DMS114 treated with DMSO at 0.1 percent for 48 hours (cell line): ENCODE measurements around the gene SYNRG.
A peak's percentile ranks its signal among the peaks of the same experiment; 100 is the strongest.
"Not testable (repeated sequence)": the region's sequence is repeated elsewhere in the genome, so short reads cannot be mapped to it uniquely, and the experiment has no call there.

Experiments
- DNase-seq: peaks from one replicate; lab custom pipeline; 2025; ENCODE audit not compliant: unreplicated experiment; lab: John Stamatoyannopoulos, UW

Gene SYNRG

DNA sequence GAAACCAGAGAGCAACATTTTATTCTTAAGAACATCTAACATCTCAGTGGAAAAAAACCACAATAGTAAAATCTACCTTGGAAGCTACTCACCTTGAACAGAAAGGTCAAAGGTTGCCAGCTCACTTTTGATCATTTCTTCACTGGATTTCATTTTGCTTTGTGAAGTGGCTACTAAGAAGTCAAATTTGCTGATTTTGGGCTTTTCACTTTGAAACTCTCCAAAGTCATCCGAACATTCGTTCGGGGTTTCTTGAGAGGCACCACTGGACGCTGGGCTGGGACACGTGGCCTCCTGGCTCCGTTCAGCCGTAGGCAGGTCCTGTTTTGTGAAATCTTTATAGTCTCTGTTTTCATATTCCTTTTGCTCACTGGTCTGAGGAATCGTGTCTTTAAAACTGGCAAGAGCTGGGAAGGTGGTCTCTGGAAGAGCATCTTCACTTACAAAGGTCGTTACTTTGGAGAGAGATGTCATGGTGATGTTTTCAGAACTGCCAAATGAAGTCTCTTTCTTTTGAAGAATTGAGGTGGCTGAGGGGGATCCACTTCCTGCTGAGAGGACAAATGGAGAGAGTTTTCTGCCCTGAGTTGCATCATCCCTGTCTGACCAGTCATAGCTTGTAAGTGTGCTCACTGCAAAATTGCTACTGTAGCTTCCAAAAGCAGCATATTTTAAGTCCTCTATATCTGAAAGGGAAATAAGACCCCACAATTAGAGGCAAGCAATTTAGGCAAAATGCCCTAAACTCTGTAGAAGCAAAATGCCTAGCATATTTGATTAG is 67.1 kb downstream of the SYNRG start:
- no peak for DNase-seq

DNA sequence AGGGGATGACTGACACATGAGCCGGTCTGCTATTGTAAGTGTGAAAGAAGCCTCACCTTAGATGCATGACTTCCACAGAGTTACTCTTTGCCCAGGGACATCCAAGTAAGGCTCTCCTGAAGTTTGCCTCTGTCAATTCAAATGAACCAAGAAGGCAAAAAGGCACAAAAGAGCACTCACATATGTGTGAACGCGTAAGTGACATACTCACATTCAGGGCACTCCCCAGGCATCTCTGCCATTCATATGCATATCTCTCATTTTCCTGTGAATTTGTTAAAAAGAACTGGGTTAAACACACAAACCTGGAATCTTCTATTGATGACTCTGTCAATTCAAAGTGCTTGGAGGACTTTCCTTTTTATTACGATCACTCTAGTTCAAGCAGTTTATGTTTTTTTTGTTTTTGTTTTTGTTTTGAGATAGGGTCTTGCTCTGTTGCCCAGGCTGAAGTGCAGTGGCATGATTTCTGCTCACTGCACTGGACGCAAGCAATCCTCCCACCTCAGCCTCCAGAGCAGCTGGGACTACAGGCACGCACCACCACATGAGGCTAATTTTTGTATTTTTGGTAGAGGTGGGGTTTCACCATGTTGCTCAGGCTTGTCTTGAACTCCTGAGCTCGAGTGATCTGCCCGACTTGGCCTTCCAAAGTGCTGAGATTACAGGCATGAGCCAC is 70.1 kb downstream of the SYNRG start:
- no peak for DNase-seq

DNA sequence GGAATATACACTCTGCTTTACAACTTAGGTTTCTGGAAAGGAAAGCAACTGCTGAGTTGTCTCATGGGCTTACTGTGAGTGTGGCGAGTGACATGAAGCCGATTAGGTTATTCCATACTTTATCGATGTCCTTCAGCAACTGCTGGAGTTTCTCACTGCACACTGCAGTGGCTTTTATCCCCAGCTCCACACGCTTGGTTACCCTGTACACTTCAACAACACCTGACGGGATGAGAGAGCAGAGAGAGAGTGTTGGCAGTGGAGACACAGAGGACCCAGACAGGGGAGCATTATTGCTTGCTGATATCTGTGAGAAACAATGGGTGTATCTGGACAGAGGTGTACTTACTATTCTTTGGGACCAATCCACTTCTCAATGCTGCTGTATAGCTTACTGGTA is 73.3 kb downstream of the SYNRG start:
- no peak for DNase-seq

DNA sequence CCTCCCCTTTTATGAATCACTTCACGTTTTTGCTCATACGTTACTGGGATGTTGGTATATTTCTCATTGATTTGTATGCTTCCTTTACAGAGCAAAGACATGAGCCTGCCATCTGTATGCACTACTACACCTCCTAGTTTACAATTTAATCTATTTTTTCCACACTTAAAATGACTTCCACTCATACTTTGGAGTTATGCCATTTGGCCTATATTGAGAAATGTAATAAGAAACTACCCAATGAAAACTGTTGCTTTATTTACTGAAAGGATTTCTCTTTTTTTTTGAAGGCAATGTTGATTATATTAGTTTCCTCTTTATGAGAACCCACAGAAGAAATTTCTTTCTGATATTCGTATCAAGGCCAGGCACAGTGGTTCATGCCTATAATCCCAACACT is 76.5 kb downstream of the SYNRG start:
- no peak for DNase-seq

DNA sequence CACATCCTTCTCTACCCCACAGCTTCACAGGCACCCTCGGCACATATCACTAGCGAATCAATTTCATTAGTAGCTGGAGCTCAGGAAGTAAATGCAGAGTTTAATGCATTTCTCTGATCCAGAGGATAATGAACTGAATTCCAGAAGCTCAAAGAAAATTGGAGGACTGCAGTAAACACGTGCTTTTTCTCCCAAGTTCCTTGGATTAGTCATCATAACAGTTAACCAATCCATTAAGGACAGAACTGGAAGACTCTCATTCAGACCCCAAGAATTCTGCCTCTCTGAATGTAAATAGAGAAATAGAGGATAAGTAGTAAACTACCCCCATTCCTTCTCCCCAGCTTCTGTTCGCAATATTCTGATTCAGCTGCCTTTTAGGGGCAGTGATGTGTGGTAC is 78.8 kb downstream of the SYNRG start:
- DNase-seq = no peak

DNA sequence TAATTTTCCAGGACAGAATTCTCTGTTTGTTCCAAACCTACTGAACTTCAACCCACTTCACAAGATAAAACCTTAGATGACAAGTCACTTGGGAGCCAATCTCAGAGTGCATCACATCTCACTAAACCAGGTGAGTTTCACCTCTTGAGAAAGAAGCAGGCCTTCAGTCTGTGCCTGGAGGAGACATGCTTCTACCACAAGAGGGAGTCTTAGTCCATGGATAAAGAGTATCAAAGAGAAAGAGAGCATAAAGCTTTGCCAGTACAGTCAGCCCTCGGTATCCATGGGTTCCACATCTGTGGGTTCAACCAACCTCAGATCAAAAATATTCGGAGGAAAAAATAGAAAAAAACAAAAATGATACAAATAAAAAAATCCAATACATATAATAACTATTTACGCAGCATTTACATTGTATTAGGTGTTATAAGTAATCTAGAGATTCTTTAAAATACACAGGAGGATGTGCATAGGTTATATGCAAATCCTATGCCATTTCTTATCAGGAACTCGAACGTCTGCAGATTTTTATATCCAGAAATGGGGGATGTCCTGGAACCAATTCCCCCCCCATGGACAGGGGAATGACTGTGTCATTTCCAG is 81.9 kb downstream of the SYNRG start:
- DNase-seq = peak; percentile 37

DNA sequence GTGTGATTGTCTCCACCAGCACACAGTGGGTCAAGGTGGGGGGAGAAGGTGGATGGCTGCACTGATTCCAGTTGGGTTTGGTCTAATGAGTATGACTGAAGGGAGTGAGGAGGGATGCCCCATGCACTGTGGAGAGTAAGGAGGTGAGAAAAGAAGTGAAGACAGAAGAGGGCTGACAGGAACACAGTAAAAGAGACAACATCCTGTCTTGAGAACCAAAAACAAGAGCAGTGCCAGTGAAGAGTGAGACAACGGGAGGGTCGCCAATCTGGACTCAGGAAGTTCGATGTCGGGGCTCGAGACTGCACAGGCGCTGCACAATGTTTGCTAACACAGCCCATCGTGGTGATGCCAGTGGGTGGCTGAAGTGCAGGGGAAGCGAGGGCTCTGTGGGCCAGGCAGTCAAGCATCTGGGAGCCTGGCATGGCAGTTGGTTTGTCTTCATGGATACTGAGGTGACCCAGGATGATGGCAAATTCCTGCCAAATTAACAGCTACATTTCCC is 85.5 kb downstream of the SYNRG start:
- no peak for DNase-seq

DNA sequence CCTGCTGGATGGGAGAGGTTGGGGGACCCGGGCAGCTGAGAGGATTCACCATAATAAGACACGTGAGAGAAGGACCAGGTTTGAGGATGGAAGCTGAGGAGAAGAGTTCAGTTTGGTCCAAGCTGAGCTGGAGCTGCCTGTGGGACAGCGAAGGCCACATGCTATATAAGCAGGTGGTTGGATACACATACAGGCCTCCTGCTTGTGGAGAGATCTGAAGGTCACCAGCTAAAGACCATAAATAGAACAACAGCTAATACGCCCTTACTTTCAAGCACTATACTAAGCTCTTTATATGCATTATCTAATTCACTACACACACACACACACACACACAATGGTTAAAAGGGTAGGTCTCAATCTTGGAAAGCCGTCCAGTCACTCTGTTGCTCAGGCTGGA is 87.4 kb downstream of the SYNRG start:
- no peak for DNase-seq

DNA sequence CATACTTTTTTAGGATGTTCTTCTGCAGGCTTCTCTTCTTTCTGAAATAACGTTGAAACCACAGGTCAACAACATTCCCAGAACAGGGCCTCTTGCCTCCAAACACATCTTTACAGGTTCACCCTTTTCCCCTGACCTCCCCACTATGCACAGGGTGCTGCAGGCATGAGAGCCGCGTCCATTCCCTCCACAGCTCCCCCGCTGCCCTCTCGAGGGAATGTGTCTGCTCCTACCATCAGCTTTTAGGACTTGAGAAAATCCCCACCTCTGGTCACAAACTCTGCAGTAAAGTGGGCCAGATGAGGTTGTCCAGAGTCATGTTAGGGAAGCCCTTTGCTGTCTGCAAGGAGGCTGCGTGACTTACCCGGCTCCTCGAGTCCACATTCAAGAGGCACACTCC is 89.0 kb downstream of the SYNRG start:
- DNase-seq = no peak

DNA sequence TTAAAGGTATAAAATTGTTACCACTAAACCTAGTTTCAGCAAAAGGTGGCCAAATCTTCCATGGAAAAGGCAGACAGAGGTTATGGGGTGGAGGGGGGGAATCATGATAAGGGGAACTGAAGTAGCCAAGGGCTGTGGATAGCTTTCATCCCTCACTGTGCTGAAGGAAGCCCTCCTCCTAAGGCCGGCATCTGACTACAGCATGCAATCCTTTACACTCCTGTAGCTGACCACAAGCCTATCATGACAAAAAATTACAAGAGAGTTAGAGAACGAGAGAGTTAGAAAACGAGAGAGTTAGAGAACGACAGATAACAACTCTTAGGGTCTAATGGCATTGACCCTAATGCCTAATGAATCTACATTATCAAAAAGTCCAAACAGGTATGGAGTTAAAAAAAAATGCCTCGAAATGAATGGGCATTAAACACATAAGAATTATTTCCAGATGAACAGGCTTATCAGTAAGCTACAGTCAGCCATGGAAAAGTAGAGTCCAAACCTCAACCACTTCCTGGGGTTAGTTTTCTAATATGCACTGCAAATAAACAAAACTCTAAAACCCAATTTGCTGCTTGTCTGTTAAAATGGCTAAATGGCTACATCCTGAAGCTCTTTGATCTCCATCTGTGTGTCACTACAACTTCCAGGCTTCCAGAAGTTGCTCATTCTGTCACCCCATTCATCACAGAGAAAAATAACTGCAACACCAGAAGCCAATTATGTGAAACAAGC is 89.8 kb downstream of the SYNRG start:
- DNase-seq = no peak

DNA sequence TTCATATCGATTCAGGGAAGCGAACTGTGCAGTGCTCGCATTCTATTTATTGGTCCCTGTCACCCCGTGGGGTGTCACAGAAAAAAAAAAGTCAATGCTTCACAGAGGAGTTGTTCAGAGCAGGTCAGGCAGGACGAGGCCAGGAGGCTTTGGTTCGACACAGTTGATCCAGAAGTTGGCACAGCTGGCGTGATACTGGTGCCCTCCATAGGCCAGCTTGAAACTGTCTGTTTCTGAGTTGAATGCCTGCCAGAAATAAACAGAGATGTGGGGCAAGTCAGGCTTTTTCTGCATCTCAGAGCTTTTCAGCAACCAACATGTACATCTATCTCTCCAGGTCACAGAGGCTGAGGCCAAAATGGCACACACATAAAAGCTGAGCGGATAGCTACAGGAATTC is 90.4 kb downstream of the SYNRG start:
- DNase-seq = no peak

DNA sequence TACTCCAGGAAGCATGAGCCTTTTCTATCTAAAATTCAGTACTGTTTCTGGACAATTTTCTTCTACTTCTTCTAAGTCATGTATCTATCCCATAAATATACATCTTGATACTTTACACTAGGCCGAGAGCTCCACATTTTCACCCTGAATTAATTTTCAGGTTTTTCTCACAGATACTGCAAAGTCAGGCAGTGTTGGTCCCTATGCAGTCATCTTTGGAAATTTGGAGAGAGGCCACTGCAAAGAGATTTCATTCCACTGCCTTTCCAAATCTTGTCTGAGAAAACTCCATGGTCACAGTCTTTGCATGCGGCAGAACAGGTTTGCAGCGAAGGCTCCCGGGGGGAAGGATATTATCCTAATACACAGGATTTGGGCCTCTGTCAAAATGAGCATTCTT is 91.3 kb downstream of the SYNRG start:
- no peak for DNase-seq

DNA sequence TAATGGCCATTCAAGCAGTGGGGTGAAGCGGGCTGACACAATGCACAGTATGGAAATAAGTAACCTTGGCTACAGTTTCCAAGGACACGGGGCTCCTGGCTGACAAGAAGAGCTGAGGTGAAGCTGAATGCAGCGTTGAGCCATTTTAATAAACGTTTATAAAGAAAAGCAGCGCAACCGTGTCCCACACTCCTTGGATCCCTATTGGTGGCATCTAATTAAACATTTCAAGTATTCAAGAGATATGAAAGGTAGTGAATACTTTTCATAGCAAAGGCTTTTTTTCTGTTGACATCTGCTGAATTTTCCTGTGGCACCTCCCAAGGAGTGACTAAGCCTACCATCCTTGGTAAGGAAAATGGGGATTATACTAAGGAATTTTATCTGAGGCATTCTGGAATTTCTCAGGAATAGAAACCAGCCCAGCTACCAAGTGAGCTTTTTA is 93.1 kb downstream of the SYNRG start:
- no peak for DNase-seq

DNA sequence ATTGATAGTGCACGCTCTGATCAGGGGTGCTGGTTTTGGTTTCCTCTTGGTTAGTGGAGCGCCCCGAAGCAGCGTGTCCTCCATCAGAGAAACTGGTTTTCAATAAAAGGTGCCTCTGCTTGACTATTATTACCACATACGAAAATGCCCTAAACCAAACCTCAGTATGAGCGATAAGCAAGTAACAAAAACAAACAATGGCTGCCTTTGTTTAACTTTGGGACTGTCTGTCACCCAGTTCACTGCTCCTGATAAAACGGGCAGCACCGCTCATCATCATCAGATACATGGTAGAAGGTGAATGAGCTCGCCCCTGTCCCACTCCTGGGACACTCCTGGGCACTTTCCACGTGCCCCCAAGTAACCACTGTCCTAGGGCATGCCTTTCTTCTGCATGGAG is 95.5 kb downstream of the SYNRG start:
- no peak for DNase-seq

DNA sequence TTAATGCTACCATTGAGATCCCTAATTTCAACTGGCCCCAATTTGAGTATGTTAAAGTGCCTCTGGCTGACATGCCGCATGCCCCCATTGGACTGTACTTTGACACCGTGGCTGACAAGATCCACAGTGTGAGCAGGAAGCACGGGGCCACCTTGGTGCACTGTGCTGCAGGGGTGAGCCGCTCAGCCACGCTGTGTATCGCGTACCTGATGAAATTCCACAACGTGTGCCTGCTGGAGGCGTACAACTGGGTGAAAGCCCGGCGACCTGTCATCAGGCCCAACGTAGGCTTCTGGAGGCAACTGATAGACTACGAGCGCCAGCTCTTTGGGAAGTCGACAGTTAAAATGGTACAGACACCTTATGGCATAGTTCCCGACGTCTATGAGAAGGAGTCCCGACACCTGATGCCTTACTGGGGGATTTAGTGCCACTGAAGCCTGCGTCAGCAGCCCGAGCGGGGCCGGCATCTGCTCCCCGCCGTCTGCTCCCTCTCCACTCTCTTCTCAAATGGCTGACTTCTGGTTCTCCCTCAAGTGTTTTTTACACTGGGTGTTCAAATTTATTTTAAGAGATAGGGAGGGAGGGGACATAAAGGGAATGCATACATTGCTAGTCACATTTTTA is 96.7 kb downstream of the SYNRG start:
- DNase-seq = no peak

DNA sequence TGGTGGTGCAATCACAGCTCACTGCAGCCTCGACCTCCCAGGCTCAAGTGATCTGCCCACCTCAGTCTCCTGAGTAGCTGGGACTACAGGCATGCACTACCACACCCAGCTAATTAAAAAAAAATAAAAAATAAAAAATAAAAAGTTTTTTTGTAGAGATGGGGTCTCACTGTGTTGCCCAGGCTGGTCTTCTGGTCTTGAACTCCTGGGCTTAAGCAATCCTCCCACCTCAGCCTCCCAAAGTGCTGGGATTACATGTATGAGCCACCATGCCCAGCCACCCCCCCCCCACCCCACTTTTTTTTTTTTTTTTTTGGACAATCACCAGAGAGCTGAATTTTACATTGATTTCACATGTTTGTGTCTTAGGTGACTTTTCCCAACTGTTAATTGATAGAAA is 97.6 kb downstream of the SYNRG start:
- not testable (repeated sequence) for DNase-seq

DNA sequence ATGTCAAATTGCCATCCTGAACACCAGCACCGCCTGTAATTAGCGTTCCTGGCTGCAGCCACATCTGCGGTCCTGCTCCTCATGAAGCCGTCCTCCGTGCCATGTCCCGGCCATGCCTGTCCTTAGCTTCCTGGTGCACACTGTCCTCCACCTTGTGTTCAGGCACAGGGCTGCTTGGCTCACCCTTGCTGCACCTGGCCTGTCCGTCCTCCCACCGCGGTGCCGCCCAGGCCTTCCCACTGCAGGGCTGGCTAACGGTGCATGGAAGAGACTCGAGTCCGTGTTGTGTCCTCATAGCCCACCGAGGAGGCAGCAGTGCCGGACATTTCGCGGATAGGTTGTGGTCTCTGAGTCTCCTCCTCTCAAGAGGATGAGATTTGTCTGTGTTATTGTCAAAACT is 99.2 kb downstream of the SYNRG start:
- no peak for DNase-seq

DNA sequence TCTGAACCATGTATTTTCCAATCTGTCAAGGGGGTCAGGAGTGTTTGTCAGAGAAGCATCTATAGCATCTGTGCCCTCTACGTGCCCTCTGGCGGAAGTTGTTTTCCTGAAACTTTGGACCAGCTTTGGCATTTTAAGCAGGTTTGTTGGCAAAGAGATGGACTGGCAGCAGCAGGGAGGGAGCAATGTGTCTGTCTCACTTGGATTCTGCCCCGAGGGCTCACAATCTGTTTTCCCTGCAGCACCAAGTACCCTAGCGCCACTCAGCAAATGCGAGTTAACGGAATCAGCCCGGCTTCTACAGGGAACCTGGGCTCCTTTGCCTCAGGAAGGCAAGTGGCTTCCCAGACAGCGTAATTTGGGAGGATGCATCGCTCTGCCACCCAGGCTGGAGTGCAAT is 102.1 kb downstream of the SYNRG start:
- DNase-seq = no peak

DNA sequence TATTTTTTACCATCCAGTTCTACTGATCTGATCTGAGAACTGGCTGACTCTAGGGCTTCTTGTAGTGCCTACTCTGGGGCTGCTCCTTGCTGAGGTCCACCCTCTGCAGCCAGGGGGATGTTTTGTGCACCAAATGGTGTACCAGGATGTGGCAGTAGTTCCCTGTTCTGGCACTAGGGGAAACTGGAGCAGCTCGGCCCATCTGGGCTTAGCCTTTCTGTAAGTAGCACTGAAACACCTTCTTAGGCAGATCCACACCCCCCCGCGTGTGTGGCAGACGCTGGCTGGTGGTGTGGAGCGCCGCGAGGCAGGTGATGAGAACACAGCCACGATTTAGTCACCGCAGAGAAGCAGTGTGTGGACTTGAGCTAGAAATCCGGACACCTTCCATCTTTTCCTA is 102.5 kb downstream of the SYNRG start:
- no peak for DNase-seq

DNA sequence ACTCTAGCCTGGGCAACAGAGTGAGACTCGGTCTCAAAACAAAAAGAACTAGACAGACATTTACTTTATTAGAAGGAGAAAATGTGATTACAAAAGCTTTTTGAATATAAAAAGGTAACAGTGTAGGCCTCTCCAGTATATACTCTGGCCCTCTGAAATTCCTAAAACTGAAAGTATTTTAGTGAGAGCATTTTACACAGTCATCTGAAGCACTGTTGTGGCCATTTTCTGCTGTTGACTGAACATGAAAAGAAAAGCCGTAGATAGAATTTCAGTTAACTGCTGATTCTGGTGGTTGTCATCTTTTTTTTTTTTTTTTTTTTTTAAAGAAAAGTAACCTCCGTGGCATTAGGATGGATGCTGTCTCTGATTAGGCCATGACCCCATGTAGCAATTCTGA is 103.9 kb downstream of the SYNRG start:
- DNase-seq = no peak

DNA sequence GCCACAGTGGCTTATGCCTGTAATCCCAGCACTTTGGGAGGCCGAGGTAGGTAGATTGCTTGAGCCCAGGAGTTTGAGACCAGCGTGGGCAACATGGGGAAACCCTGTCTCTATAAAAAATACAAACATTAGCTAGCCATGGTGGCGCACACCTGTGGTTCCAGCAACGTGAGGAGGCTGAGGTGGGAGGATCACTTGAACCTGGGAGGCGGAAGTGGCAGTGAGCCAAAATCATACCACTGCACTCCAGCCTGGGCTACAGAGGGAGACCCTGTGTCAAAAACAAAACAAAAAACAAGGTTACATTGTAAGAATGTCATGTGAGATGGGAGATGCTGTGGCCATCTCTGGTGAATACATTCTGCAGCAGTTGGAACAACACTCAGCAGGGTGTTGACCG is 106.1 kb downstream of the SYNRG start:
- no peak for DNase-seq
